Ishikawa (cell line): ENCODE measurements around the gene SNX32.

Experiments used
- CEBPB ChIP-seq: IDR thresholded peaks from 2 replicates; pipeline ENCODE4 v1.6.1; 2012
- CREB1 ChIP-seq: IDR thresholded peaks from 2 replicates; pipeline ENCODE4 v1.6.1; 2012; ENCODE audit warnings: low read depth
- EGR1 ChIP-seq: IDR thresholded peaks from 2 replicates; pipeline ENCODE4 v1.6.1; 2012
- EP300 ChIP-seq: IDR thresholded peaks from 2 replicates; pipeline ENCODE4 v1.6.1; 2012; ENCODE audit warnings: borderline replicate concordance
- FOXM1 ChIP-seq: IDR thresholded peaks from 2 replicates; pipeline ENCODE4 v1.6.1; 2012; ENCODE audit warnings: low read depth, borderline replicate concordance
- NFIC ChIP-seq: IDR thresholded peaks from 2 replicates; pipeline ENCODE4 v1.6.1; 2012
- RAD21 ChIP-seq: IDR thresholded peaks from 2 replicates; pipeline ENCODE4 v1.6.1; 2012; ENCODE audit warnings: low read depth
- TAF1 ChIP-seq: IDR thresholded peaks from 2 replicates; pipeline ENCODE4 v1.6.1; 2012; ENCODE audit warnings: low read depth, mild to moderate bottlenecking
- TCF12 ChIP-seq: IDR thresholded peaks from 2 replicates; pipeline ENCODE4 v1.6.1; 2012; ENCODE audit warnings: low read depth
- TEAD4 ChIP-seq: IDR thresholded peaks from 2 replicates; pipeline ENCODE4 v1.6.1; 2012
- USF1 ChIP-seq: IDR thresholded peaks from 2 replicates; pipeline ENCODE4 v1.6.1; 2012
- YY1 ChIP-seq: IDR thresholded peaks from 2 replicates; pipeline ENCODE4 v1.6.1; 2012; ENCODE audit warnings: low read depth
- ZBTB7A ChIP-seq: IDR thresholded peaks from 2 replicates; pipeline ENCODE4 v1.6.1; 2012; ENCODE audit warnings: low read depth
- TF ChIP-seq, protein P1 (sequence below): IDR thresholded peaks from 2 replicates; pipeline ENCODE4 v1.6.1; 2012
- TF ChIP-seq, protein P2 (sequence below): IDR thresholded peaks from 2 replicates; pipeline ENCODE4 v1.6.1; 2012; ENCODE audit warnings: low read depth, mild to moderate bottlenecking

The SNX32 gene

GRCh38 chr11:65856689-65857499 is 23.1 kb downstream of the SNX32 start:
- peak; percentile 19; the same call in 1 of the 2 replicates for TF ChIP-seq TEAD4
- TF ChIP-seq USF1 = peak; percentile 96
- no peak for TF ChIP-seq NFIC
- TF ChIP-seq, protein P1, sequence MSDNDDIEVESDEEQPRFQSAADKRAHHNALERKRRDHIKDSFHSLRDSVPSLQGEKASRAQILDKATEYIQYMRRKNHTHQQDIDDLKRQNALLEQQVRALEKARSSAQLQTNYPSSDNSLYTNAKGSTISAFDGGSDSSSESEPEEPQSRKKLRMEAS = peak; percentile 1; the same call in 1 of the 2 replicates
- no peak; the same call in 1 of the 2 replicates for TF ChIP-seq TAF1
- 0 out of 2 replicates have a peak, but pooled peaks have one; percentile 25 for TF ChIP-seq YY1

DNA sequence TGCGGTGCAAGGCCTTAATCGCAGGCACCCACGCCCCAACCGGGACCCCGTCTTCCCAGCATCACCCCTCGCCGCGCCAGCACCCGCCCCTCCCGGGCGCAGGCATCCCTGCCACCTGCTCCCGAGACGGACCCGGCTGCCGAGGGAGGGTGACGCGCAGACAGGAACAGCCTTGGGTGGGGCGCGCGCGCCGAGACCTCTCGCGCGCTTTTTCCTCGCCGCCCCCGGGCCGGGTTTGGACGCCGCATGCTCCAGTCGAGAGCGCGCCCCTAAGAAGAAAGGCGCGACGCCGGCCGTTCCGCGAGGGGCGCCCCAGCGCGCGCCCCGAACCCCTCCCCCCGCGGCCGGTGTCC is 23.7 kb downstream of the SNX32 start:
- peak; percentile 62 for TF ChIP-seq EP300
- TF ChIP-seq YY1 = no peak
- TF ChIP-seq, protein P1 = peak; percentile 49; the same call in 1 of the 2 replicates
- TF ChIP-seq, protein P2, sequence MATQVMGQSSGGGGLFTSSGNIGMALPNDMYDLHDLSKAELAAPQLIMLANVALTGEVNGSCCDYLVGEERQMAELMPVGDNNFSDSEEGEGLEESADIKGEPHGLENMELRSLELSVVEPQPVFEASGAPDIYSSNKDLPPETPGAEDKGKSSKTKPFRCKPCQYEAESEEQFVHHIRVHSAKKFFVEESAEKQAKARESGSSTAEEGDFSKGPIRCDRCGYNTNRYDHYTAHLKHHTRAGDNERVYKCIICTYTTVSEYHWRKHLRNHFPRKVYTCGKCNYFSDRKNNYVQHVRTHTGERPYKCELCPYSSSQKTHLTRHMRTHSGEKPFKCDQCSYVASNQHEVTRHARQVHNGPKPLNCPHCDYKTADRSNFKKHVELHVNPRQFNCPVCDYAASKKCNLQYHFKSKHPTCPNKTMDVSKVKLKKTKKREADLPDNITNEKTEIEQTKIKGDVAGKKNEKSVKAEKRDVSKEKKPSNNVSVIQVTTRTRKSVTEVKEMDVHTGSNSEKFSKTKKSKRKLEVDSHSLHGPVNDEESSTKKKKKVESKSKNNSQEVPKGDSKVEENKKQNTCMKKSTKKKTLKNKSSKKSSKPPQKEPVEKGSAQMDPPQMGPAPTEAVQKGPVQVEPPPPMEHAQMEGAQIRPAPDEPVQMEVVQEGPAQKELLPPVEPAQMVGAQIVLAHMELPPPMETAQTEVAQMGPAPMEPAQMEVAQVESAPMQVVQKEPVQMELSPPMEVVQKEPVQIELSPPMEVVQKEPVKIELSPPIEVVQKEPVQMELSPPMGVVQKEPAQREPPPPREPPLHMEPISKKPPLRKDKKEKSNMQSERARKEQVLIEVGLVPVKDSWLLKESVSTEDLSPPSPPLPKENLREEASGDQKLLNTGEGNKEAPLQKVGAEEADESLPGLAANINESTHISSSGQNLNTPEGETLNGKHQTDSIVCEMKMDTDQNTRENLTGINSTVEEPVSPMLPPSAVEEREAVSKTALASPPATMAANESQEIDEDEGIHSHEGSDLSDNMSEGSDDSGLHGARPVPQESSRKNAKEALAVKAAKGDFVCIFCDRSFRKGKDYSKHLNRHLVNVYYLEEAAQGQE = no peak

GRCh38 chr11:65857853-65858680 is 24.3 kb downstream of the SNX32 start, which contains the start of gene CFL1:
CFL1 (minus strand) TSS chr11:65858180; CDS start chr11:65858099, 81 bp downstream.
- peak; percentile 54; the same call in 1 of the 2 replicates for TF ChIP-seq EGR1
- TF ChIP-seq USF1 = peak; percentile 45
- TF ChIP-seq ZBTB7A = no peak
- TF ChIP-seq TAF1 = peak; percentile 96
- no peak for TF ChIP-seq FOXM1
- TF ChIP-seq, protein P1 = no peak; the same call in none of the 2 replicates
- TF ChIP-seq TCF12 = peak; percentile 76
- peak; percentile 27; the same call in 1 of the 2 replicates for TF ChIP-seq TEAD4
- TF ChIP-seq CREB1 = no peak
- peak; percentile 20; the same call in 1 of the 2 replicates for TF ChIP-seq EP300
- TF ChIP-seq, protein P2 = no peak
- TF ChIP-seq NFIC = peak; percentile 45; the same call in 1 of the 2 replicates
- TF ChIP-seq RAD21 = no peak
- peak; percentile 55 for TF ChIP-seq YY1
- TF ChIP-seq CEBPB = no peak

GRCh38 chr11:65858681-65859087 is 24.9 kb downstream of the SNX32 start:
- TF ChIP-seq NFIC = no peak
- TF ChIP-seq, protein P2 = no peak
- TF ChIP-seq TAF1 = no peak
- no peak for TF ChIP-seq FOXM1
- TF ChIP-seq USF1 = no peak
- no peak for TF ChIP-seq YY1
- TF ChIP-seq ZBTB7A = no peak
- no peak for TF ChIP-seq EGR1
- TF ChIP-seq TEAD4 = no peak
- TF ChIP-seq TCF12 = no peak
- TF ChIP-seq, protein P1 = no peak
- TF ChIP-seq CEBPB = no peak
